Neural cell (in vitro differentiated cells): Measurements from ENCODE around the gene C11orf91. TPM values are rescaled to one million over a fixed set of nuclear protein-coding genes. Genes with fewer than 3 reads are reported as not detected.

Source experiments
- H2AFZ ChIP-seq: fragments of 200-600, 300-800 bp; sonication (generic), shearing (Covaris generic); 2 replicates; pipeline ENCODE4 v1.6.0; 2014; ENCODE audit warnings: low read depth, mild to moderate bottlenecking, antibody characterized with exemption, low read length, moderate library complexity
- H3F3A ChIP-seq: fragments of 200-600 bp; shearing (Covaris generic); 2 replicates; pipeline ENCODE4 v1.6.1; 2016; ENCODE audit warnings: mild to moderate bottlenecking, moderate library complexity, mixed read lengths, antibody characterized with exemption, low read length; ENCODE audit not compliant: insufficient read depth, poor library complexity, severe bottlenecking
- H3K27ac ChIP-seq: fragments of 200-600, 300-800 bp; sonication (generic), shearing (Covaris generic); 2 replicates; pipeline ENCODE4 v1.5.1; 2014; ENCODE audit warnings: mild to moderate bottlenecking, low read length, moderate library complexity
- H3K27me3 ChIP-seq: fragments of 300-800, 200-600 bp; sonication (generic), shearing (Covaris generic); 2 replicates; pipeline ENCODE4 v1.6.0; 2014; ENCODE audit warnings: mild to moderate bottlenecking, low read depth, low read length, moderate library complexity; ENCODE audit not compliant: insufficient read depth
- H3K36me3 ChIP-seq: fragments of 300-800, 200-600 bp; sonication (generic), shearing (Covaris generic); 2 replicates; pipeline ENCODE4 v1.5.1; 2014; ENCODE audit warnings: mild to moderate bottlenecking, antibody characterized with exemption, low read length, moderate library complexity; ENCODE audit not compliant: insufficient read depth
- H3K4me2 ChIP-seq: fragments of 300-800, 200-600 bp; sonication (generic), shearing (Covaris generic); 2 replicates; pipeline ENCODE4 v1.6.0; 2014; ENCODE audit warnings: mild to moderate bottlenecking, low read length
- H3K4me3 ChIP-seq: fragments of 300-800, 200-600 bp; sonication (generic), shearing (Covaris generic); 2 replicates; pipeline ENCODE4 v1.5.1; 2014; ENCODE audit warnings: mild to moderate bottlenecking, low read length, moderate library complexity
- H3K79me2 ChIP-seq: fragments of 200-600 bp; shearing (Covaris generic); replicated peaks from 2 replicates; pipeline ENCODE4 v1.6.0; 2014; ENCODE audit warnings: mild to moderate bottlenecking, low read length, moderate library complexity; ENCODE audit not compliant: insufficient read depth
- H3K9ac ChIP-seq: fragments of 300-800, 200-600 bp; sonication (generic), shearing (Covaris generic); 2 replicates; pipeline ENCODE4 v1.6.1; 2016; ENCODE audit warnings: mild to moderate bottlenecking, low read length, mixed read lengths
- H3K9me2 ChIP-seq: fragments of 200-600 bp; shearing (Covaris generic); 2 replicates; pipeline ENCODE4 v1.6.1; 2016; ENCODE audit warnings: mild to moderate bottlenecking, low read length, mixed read lengths; ENCODE audit not compliant: insufficient read depth
- H3K9me3 ChIP-seq: fragments of 200-600, 300-800 bp; sonication (generic), shearing (Covaris generic); 2 replicates; pipeline ENCODE4 v1.6.1; 2016; ENCODE audit warnings: mild to moderate bottlenecking, mixed run types, low read length, moderate library complexity, mixed read lengths
- H4K20me1 ChIP-seq: fragments of 200-600 bp; shearing (Covaris generic); 2 replicates; pipeline ENCODE4 v1.6.1; 2016; ENCODE audit warnings: mild to moderate bottlenecking, mixed run types; ENCODE audit not compliant: insufficient read depth
- EP300 ChIP-seq: fragments of 450-650 bp; conservative IDR thresholded peaks from 2 replicates; pipeline ENCODE4 v1.6.1; 2014; ENCODE audit warnings: antibody characterized with exemption, mild to moderate bottlenecking, moderate library complexity; ENCODE audit not compliant: poor library complexity, severe bottlenecking
- EZH2 ChIP-seq: fragments of 200-600, 300-800 bp; shearing (Covaris generic), sonication (generic); IDR thresholded peaks from 2 replicates; pipeline ENCODE4 v1.6.1; 2014; ENCODE audit warnings: antibody characterized with exemption, low read length, borderline replicate concordance, mild to moderate bottlenecking; ENCODE audit not compliant: insufficient read depth, poor library complexity, severe bottlenecking
- MXI1 ChIP-seq: fragments of 450-650 bp; conservative IDR thresholded peaks from 2 replicates; pipeline ENCODE4 v1.6.1; 2014; ENCODE audit warnings: antibody characterized with exemption, mild to moderate bottlenecking; ENCODE audit not compliant: poor library complexity, severe bottlenecking
- POLR2AphosphoS5 ChIP-seq: IDR thresholded peaks from 2 replicates; pipeline ENCODE4 v1.6.1; 2012
- RAD21 ChIP-seq: fragments of 450-650 bp; conservative IDR thresholded peaks from 2 replicates; pipeline ENCODE4 v1.6.1; 2014; ENCODE audit warnings: antibody characterized with exemption, mild to moderate bottlenecking, moderate library complexity
- SMC3 ChIP-seq: fragments of 450-650 bp; conservative IDR thresholded peaks from 2 replicates; pipeline ENCODE4 v1.6.1; 2014; ENCODE audit warnings: antibody characterized with exemption, mild to moderate bottlenecking, moderate library complexity; ENCODE audit not compliant: poor library complexity
- TAF1 ChIP-seq: IDR thresholded peaks from 2 replicates; pipeline ENCODE4 v1.6.1; 2012; ENCODE audit warnings: low read depth
- polyA plus RNA-seq: library from polyadenylated mRNA; depleted of rRNA; stranded (reverse); fragments of >200 nt; gene quantifications from 2 replicates; pipeline ENCODE4 v1.2.3, GENCODE V29; 2014
- TF ChIP-seq, protein P1 (sequence below): IDR thresholded peaks from 2 replicates; pipeline ENCODE4 v1.6.1; 2012; ENCODE audit warnings: borderline replicate concordance
- TF ChIP-seq, protein P2 (sequence below): fragments of 450-650 bp; IDR thresholded peaks from 2 replicates; pipeline ENCODE4 v1.5.1; 2014; ENCODE audit warnings: antibody characterized with exemption, mild to moderate bottlenecking, moderate library complexity; ENCODE audit not compliant: poor library complexity, severe bottlenecking

The C11orf91 gene
- polyA plus RNA-seq, 1 donor from 2014 or later = not detected

DNA sequence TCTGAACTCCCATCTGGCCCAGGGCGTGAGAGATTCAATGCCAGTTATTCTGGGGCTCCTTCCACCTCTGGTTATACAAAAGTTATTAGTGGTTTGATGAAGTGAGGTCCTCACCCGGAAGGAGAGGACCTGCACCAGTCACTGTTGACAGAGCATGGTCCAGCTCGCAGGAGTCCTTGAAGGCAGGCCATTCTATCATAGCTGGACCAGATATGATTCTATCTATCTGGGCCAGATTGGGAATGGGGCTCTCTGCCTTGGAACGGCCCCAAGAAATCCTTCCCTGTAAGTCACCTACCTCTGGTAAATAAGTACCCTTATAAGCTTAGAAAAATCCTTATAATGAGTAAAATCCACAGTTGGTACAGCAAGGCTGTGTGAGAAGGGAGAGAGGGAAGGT lies 50.7 kb downstream of the C11orf91 start:
- Histone ChIP-seq H3K27ac (no peak overlapping the region), H3K4me3 (no peak overlapping the region), H3K79me2 (no peaks in the 10 kb centered on the region), H3F3A (no peaks in the 10 kb centered on the region), H3K9me3 (no peaks in the 10 kb centered on the region), H2AFZ (no peak overlapping the region), H3K27me3 (no peaks in the 10 kb centered on the region), H3K9me2 (no peaks in the 10 kb centered on the region), H3K9ac (no peak overlapping the region), H3K4me2 (no peak overlapping the region), H4K20me1 (no peaks in the 10 kb centered on the region), H3K36me3 (peaks cover 4% of the 10 kb centered on the region)
- TF ChIP-seq EZH2 (no peak), MXI1 (no peak), EP300 (no peak), POLR2AphosphoS5 (no peak), SMC3 (no peak), TAF1 (no peak), RAD21 (no peak)
- TF ChIP-seq, protein P1, sequence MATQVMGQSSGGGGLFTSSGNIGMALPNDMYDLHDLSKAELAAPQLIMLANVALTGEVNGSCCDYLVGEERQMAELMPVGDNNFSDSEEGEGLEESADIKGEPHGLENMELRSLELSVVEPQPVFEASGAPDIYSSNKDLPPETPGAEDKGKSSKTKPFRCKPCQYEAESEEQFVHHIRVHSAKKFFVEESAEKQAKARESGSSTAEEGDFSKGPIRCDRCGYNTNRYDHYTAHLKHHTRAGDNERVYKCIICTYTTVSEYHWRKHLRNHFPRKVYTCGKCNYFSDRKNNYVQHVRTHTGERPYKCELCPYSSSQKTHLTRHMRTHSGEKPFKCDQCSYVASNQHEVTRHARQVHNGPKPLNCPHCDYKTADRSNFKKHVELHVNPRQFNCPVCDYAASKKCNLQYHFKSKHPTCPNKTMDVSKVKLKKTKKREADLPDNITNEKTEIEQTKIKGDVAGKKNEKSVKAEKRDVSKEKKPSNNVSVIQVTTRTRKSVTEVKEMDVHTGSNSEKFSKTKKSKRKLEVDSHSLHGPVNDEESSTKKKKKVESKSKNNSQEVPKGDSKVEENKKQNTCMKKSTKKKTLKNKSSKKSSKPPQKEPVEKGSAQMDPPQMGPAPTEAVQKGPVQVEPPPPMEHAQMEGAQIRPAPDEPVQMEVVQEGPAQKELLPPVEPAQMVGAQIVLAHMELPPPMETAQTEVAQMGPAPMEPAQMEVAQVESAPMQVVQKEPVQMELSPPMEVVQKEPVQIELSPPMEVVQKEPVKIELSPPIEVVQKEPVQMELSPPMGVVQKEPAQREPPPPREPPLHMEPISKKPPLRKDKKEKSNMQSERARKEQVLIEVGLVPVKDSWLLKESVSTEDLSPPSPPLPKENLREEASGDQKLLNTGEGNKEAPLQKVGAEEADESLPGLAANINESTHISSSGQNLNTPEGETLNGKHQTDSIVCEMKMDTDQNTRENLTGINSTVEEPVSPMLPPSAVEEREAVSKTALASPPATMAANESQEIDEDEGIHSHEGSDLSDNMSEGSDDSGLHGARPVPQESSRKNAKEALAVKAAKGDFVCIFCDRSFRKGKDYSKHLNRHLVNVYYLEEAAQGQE = no peak
- TF ChIP-seq, protein P2, sequence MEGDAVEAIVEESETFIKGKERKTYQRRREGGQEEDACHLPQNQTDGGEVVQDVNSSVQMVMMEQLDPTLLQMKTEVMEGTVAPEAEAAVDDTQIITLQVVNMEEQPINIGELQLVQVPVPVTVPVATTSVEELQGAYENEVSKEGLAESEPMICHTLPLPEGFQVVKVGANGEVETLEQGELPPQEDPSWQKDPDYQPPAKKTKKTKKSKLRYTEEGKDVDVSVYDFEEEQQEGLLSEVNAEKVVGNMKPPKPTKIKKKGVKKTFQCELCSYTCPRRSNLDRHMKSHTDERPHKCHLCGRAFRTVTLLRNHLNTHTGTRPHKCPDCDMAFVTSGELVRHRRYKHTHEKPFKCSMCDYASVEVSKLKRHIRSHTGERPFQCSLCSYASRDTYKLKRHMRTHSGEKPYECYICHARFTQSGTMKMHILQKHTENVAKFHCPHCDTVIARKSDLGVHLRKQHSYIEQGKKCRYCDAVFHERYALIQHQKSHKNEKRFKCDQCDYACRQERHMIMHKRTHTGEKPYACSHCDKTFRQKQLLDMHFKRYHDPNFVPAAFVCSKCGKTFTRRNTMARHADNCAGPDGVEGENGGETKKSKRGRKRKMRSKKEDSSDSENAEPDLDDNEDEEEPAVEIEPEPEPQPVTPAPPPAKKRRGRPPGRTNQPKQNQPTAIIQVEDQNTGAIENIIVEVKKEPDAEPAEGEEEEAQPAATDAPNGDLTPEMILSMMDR = no peak

Other genes with a start within 250 kb of the C11orf91 start
- 248 and 253 TPM in 2 replicates for gene CD59, start 35.6 kb upstream of the C11orf91 start, polyA plus RNA-seq
- gene FBXO3, start 73.7 kb upstream of the C11orf91 start, polyA plus RNA-seq = 112 and 115 TPM in 2 replicates
- gene LMO2, start 191.2 kb upstream of the C11orf91 start, polyA plus RNA-seq = 33.2 and 34.5 TPM in 2 replicates